Transverse colon (tissue), 3 donors: ENCODE results near the gene C14orf39.
A peak's percentile ranks its signal among the peaks of the same experiment; 100 is the strongest.

Source experiments
- CTCF ChIP-seq, 5 experiments: fragments of 200-600 bp in 3 of 5; fragments of 450-650 bp in 2 of 5; sonication (generic) in 3 of 5; IDR thresholded peaks; 1 replicate in 2 of 5; 2 replicates in 3 of 5; pipeline ENCODE4 v1.5.1; 2016 to 2017; ENCODE audit warnings: antibody characterized with exemption in 5 of 5, inconsistent platforms in 3 of 5, mild to moderate bottlenecking in 2 of 5, moderate library complexity in 1 of 5
- EP300 ChIP-seq: sonication (generic); formaldehyde crosslinking; IDR thresholded peaks from one replicate; pipeline ENCODE4 v1.6.1; 2017; ENCODE audit warnings: antibody characterized with exemption, low read depth
- POLR2A ChIP-seq: fragments of 450-650 bp; IDR thresholded peaks from one replicate; pipeline ENCODE4 v1.6.1; 2016; ENCODE audit warnings: antibody characterized with exemption, mild to moderate bottlenecking, moderate library complexity

GRCh38 chr14:60514741-60515491 is 29.1 kb upstream of the C14orf39 start:
- TF ChIP-seq POLR2A, result no peak
- no peak for TF ChIP-seq EP300
- peak in 3 of 5 experiments; percentile 24 to 29 (median 28) for TF ChIP-seq CTCF (IDR thresholded peaks at IDR 0.05)
